GM18951 (cell line): Measurements from ENCODE around the gene HTN1.
"Not testable (repeated sequence)": the region's sequence is repeated elsewhere in the genome, so short reads cannot be mapped to it uniquely, and the experiment has no call there.

Experiments used
- POLR2A ChIP-seq: IDR thresholded peaks from 4 replicates; pipeline ENCODE4 v1.6.1; 2011; ENCODE audit warnings: mild to moderate bottlenecking; ENCODE audit not compliant: insufficient read length, insufficient read depth; ENCODE audit errors: extremely low read depth
- in situ Hi-C: fragments of 300-500 bp; cut with MboI; formaldehyde crosslinking; loops from one replicate; pipeline ENCODE4 v1.12.0; 2022; ENCODE audit warnings: low sequenced_read_pairs, mixed read lengths, inconsistent platforms; ENCODE audit not compliant: unreplicated experiment

HTN1 gene

DNA sequence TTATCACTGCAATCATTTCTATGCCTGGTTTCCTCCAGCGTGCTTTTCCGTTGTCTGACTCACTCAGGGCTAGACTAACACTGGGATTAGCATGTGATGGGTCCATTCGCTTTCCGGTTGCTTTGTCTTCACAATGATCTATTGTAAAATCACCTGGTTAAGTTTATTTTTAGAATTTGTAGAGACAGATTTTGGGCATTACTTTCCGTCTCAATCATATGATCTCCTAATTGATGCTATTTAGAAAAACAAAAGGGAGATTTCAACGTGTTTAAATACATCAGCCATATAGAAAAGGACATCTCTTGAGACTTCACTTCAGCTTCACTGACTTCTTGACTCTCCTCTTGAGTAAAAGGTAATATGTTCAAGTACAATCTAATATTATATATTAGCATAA lies at the start of gene HTN1:
HTN1 (plus strand) TSS at position 301 of the 400 bp plus-strand sequence. CDS start 2,639 bp downstream, outside the sequence.
- in situ Hi-C loops: not testable (repeated sequence)

- in situ Hi-C loops: no loop called here
- no peak for TF ChIP-seq POLR2A
Observed at GRCh38 chr4:70000711-70001110, 49.5 kb upstream of the HTN1 start.

- no peak for TF ChIP-seq POLR2A
- in situ Hi-C loops: no loop called here
Observed at GRCh38 chr4:70002507-70002906, 47.7 kb upstream of the HTN1 start.

DNA sequence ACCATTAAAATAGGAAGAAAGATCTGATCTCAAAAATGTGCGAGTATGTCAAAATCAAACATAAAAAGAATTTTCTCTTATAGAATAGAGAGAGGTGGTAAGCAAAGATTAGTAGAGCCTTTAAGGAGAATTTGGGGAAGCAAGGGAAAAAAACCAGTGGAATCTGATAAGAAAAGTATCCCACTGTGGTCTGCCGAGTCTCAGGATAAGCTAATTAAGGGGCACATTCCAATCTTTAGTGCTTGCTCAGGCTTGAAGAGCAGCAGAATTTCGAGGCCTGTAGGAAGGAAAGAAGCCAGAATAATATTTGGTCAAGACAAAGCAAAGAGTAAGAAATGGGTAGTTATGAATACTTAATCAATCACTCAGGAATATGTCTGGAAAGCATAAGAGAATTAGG lies 41.5 kb upstream of the HTN1 start:
- no peak for TF ChIP-seq POLR2A
- in situ Hi-C loops: no loop called here

DNA sequence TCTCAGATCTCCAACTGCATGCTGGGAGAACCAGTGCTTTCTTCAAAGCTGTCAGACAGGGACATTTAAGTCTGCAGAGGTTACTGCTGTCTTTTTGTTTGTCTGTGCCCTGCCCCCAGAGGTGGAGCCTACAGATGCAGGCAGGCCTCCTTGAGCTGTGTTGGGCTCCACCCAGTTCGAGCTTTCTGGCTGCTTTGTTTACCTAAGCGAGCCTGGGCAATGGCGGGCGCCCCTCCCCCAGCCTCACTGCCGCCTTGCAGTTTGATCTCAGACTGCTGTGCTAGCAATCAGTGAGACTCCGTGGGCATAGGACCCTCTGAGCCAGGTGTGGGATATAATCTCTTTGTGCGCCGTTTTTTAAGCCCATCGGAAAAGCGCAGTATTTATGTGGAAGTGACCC lies 31.2 kb upstream of the HTN1 start:
- in situ Hi-C loops: not testable (repeated sequence)

DNA sequence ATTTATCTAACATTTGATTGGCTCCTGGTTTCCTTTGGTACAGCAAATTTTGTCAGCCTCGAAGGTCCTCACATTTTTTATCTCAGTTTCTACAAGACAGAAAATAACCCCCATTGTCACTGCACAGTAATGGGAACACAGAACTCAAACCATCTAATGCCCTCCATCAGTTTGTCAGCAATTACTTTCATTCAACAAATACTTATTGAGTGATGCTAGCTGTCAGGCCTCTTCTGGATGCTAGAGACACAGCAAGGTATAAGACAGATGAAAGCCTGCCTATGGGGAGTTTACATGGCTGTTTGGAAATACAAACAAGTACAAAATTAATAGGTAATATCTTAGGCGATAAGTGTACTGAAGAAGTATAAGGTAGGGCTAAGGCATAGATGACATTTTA lies 27.0 kb upstream of the HTN1 start:
- TF ChIP-seq POLR2A: no peak
- in situ Hi-C loops: no loop called here

DNA sequence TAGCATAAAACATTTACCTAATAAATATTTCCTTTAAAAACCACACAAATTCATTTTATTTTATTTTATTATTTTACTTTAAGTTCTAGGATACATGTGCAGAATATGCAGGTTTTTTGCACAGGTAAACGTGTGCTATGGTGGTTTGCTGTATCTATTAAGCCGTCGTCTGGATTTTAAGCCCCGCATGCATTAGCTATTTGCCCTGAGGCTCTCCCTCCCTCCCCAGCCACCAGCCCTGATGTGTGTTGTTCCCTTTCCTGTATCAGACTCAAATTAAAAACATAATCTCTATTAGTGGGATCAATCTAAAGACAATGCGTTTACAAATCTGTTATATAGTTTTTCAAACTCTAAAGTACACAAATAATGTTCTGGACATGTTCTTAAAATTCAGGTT lies 23.2 kb upstream of the HTN1 start:
- no peak for TF ChIP-seq POLR2A
- in situ Hi-C loops: no loop called here

DNA sequence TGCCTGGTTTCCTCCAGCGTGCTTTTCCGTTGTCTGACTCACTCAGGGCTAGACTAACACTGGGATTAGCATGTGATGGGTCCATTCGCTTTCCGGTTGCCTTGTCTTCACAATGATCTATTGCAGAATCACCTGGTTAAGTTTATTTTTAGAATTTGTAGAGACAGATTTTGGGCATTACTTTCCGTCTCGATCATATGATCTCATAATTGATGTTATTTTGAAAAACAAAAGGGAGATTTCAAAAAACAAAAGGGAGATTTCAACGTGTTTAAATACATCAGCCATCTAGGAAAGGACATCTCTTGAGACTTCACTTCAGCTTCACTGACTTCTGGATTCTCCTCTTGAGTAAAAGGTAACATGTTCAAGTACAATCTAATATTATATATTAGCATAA lies 22.1 kb upstream of the HTN1 start, which contains the start of gene HTN3:
HTN3 (plus strand) TSS at position 301 of the 400 bp plus-strand sequence. CDS start 2,282 bp downstream, outside the sequence.
- in situ Hi-C loops: not testable (repeated sequence)

DNA sequence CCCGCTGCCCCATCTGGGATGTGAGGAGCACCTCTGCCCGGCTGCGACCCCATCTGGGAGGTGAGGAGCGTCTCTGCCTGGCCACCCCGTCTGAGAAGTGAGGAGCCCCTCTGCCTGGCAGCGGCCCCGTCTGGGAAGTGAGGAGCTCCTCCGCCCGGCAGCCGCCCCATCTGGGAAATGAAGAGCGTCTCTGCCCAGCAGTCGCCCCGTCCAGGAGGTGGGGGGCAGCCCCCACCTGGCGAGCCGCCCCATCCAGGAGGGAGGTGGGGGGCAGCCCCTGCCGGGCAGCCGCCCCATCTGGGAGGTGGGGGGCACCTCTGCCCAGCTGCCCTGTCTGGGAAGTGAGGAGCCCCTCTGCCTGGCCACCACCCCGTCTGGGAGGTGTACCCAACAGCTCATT lies 12.7 kb upstream of the HTN1 start:
- in situ Hi-C loops: not testable (repeated sequence)

- in situ Hi-C loops: not testable (repeated sequence)
Observed at GRCh38 chr4:70039928-70040327, 10.3 kb upstream of the HTN1 start.

DNA sequence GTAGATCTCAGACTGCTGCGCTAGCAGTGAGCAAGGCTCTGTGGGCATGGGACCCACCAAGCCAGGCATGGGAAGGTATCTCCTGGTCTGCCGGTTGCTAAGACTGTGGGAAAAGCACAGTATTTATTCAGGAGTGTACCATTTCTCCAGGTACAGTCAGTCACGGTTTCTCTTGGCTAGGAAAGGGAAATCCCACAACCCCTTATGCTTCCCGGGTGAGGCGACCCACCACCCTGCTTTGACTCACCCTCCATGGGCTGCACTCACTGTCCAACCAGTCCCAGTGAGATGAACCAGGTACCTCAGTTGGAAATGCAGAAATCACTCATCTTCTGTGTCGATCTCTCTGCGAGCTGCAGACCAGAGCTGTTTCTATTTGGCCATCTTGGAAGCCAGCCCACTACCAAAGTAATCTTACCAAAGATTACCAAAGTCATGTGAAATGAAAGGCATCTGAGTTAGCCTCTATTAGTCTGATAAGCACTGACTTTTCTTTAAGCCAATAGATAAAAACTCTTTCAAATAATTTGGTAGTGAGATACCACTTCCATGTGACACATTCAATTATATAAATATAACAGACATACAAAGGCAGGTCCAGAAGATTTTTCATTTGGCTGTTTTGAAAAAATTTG lies 8.5 kb upstream of the HTN1 start:
- in situ Hi-C loops: no loop called here
- no peak for TF ChIP-seq POLR2A

GRCh38 chr4:70056534-70056933 lies 6.3 kb downstream of the HTN1 start:
- in situ Hi-C loops: not testable (repeated sequence)

- no peak for TF ChIP-seq POLR2A
Observed at GRCh38 chr4:70057651-70058050, 7.4 kb downstream of the HTN1 start.

DNA sequence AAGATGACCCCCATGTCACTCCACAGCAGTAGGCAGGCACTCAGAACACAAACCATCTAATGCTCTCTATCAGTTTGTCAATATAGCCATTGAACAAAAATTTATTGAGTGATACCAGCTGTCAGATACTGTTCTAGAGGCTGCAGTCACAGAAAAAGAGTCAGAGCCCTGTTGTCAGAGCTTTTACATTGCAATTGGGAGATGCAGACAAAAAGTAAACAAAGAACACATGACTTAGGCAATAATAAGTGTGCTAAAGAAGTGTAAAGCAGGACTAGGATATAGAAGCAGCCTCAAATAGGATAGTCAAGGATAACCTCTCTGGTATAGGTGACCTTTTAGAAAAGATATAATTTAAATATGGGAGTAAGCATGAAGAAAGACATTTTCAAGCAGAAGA lies 8.9 kb downstream of the HTN1 start:
- in situ Hi-C loops: no loop called here

More at GRCh38 chr4:70057651-70058050, 7.4 kb downstream of the HTN1 start:
- in situ Hi-C loops: no loop called here

DNA sequence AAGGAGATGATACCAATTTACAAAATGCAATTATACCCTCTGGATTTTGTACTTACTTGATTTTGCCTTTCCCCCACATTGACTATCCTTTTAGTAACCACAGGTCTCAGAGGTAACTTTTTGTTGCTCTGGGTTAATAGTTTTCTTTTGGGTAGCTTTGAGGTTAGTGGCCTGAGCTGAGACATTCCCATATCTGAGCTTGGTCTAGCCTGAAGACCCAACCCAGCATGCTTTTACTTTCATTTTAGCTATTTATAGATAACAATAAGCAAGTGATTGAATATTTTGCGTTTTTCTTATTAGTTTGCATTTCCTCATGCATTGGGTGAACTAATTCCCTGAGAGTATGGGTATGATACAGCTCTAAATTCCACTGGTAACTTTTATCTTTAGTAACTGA lies 11.8 kb downstream of the HTN1 start:
- no peak for TF ChIP-seq POLR2A
- in situ Hi-C loops: no loop called here

More for the DNA sequence above, 8.9 kb downstream of the HTN1 start:
- no peak for TF ChIP-seq POLR2A
